ENCODE data around the gene MYMX. TPM values are rescaled to one million over a fixed set of nuclear protein-coding genes. Genes with fewer than 3 reads are reported as not detected.
A peak's percentile ranks its signal among the peaks of the same experiment; 100 is the strongest.

The MYMX gene
- total and polyA plus RNA-seq, 2 of the 4 experiments (the other 2 are of a cell fraction), result not detected

GRCh38 chr6:44202972-44203750 lies 13.6 kb upstream of the MYMX start:
- CTCF ChIA-PET, result interaction anchor here (1.6 kb wide), 1 partner anchor 11 kb away, joined by 3 read pairs; no protein-coding TSS in a partner anchor
- Histone ChIP-seq H3K9me3 (ENCODE audit: control insufficient read depth, insufficient read depth, low read length) (no peaks in the 10 kb centered on the region), H3K23ac (ENCODE audit: low read depth, low read length) (no peak overlapping the region), H3K9me1 (ENCODE audit: insufficient read depth, low read length) (no peaks in the 10 kb centered on the region), H4K91ac (ENCODE audit: insufficient read depth, low read depth, low read length) (no peak overlapping the region), H4K20me1 (ENCODE audit: insufficient read depth, low read length) (no peaks in the 10 kb centered on the region), H3K27ac (ENCODE audit: insufficient read depth, low read length) (no peak overlapping the region), H3K4ac (ENCODE audit: low read depth, low read length) (no peak overlapping the region), H3K9ac (ENCODE audit: low read depth, low read length) (no peak overlapping the region), H2BK15ac (ENCODE audit: low read depth, low read length) (no peak overlapping the region), H2BK120ac (ENCODE audit: low read depth, low read length) (no peak overlapping the region), H3K4me3 (ENCODE audit: insufficient read depth, low read depth, low read length) (no peak overlapping the region), H2AK5ac (ENCODE audit: low read depth, low read length) (no peak overlapping the region), H3K4me1 (ENCODE audit: control insufficient read depth, insufficient read depth, low read length) (no peaks in the 10 kb centered on the region), H2BK20ac (ENCODE audit: low read depth, low read length) (no peak overlapping the region), H3K79me1 (ENCODE audit: low read depth in 1 of 2, low read length in 2 of 2) (no peaks in the 10 kb centered on the region), H3K4me2 (ENCODE audit: low read depth, low read length) (no peak overlapping the region), H3K36me3 (ENCODE audit: control insufficient read depth, insufficient read depth, low read length) (no peaks in the 10 kb centered on the region), H2AK9ac (replicated peaks; ENCODE audit: low read depth, low read length, poor library complexity) (peak overlapping the region; percentile 28), H2AFZ (replicated peaks; ENCODE audit: low read length, poor library complexity) (no peak overlapping the region), H3K14ac (replicated peaks; ENCODE audit: low read depth, low read length) (no peak overlapping the region), H3K18ac (ENCODE audit: low read depth, low read length) (no peak overlapping the region), H3K27me3 (ENCODE audit: control insufficient read depth, insufficient read depth, low read length) (peaks cover 18% of the 10 kb centered on the region), H3K56ac (ENCODE audit: extremely low read depth, insufficient read depth, low read length) (no peak overlapping the region), H4K5ac (ENCODE audit: low read depth, low read length) (no peak overlapping the region), H4K8ac (ENCODE audit: low read depth in 2 of 2, low read length in 2 of 2) (no peak overlapping the region), H2BK5ac (ENCODE audit: low read depth, low read length, poor library complexity, severe bottlenecking) (no peak overlapping the region)
- intact Hi-C loops (cut with micrococcal nuclease), result no loop called here
- WGBS, 2 experiments (ENCODE audit: extremely low coverage in 2 of 2, insufficient read length in 1 of 2), result 81% methylated on average over 3 of the region's 11 CpGs; no CpG with 5 or more reads in 1 of the 2 experiments
- no TSS peak for BruUV-seq (replicated peaks)
- DNase-seq (no peak), ATAC-seq (ENCODE audit: low read depth) (no peak)
- no peak for TF ChIP-seq RCOR1 (IDR thresholded peaks at IDR 0.05; ENCODE audit: insufficient replicate concordance, low read length)
- TF ChIP-seq CTCF (conservative IDR thresholded peaks at IDR 0.05; ENCODE audit: low read depth, low read length), result no peak
- no peak for TF ChIP-seq CEBPB (IDR thresholded peaks at IDR 0.05; ENCODE audit: low read depth, low read length)
- TF ChIP-seq, protein P1, sequence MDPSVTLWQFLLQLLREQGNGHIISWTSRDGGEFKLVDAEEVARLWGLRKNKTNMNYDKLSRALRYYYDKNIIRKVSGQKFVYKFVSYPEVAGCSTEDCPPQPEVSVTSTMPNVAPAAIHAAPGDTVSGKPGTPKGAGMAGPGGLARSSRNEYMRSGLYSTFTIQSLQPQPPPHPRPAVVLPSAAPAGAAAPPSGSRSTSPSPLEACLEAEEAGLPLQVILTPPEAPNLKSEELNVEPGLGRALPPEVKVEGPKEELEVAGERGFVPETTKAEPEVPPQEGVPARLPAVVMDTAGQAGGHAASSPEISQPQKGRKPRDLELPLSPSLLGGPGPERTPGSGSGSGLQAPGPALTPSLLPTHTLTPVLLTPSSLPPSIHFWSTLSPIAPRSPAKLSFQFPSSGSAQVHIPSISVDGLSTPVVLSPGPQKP (IDR thresholded peaks at IDR 0.05; ENCODE audit: borderline replicate concordance, low read depth, low read length), result no peak
- in situ Hi-C loops (cut with MboI; ENCODE audit: low sequenced_read_pairs), result no loop called here
- POLR2A ChIA-PET (ENCODE audit: unreplicated experiment), result no interaction called here
- dilution Hi-C loops (cut with HindIII; ENCODE audit: low sequenced_read_pairs, unreplicated experiment), result no loop called here

Measured in IMR-90 (cell line).